RPMI8226 (cell line): ENCODE results near the gene GNB5.

Experiments
- DNase-seq: peaks from one replicate; pipeline ENCODE4 v3.0.0-alpha.2; 2015

Gene GNB5

DNA sequence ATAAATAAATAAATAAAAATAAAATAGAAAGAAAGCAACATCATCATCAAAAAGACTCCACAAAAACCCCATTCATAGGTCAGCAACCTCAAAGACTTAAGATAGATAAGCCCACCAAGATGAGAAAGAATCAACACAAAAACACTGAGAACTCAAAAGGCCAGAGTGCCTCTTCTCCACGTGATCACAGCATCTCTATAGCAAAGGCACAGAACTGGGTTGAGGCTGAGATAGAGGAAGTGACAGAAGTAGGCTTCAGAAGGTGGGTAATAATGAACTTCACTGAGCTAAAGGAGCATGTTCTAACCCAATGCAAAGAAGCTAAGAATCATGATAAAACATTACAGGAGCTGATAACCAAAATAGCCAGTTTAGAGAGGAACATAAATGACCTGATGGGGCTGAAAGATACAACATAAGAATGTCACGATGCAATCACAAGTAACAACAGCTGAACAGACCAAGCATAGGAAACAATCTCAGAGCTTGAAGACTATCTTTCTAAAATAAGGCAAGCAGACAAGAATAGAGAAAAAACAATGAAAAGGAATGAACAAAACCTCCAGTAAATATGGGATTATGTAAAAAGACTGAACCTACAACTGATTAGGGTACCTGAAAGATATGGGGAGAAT is 26.4 kb downstream of the GNB5 start:
- DNase-seq, result no peak

- no peak for DNase-seq
Observed at GRCh38 chr15:52163321-52164190, 27.6 kb downstream of the GNB5 start.

DNA sequence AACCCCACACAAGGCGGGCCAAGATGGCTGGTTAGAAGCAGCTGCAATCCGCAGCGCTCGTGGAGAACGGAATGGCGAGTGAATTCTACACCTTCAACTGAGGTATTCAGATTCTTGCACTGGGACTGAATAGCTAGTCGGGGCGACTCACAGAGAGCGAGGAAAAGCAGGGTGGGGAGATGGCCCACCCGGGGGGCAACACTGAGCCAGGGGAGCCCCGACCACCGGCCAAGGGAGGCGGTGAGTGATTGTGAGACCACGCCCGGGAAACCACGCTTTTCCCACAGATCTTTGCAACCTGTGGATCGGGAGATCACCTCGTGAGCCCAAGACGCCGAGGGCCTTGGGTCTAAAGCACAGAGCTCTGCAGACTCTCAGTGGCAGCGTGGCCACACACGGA is 28.3 kb downstream of the GNB5 start:
- DNase-seq, result no peak

GRCh38 chr15:52162260-52162659 is 28.9 kb downstream of the GNB5 start:
- no peak for DNase-seq

DNA sequence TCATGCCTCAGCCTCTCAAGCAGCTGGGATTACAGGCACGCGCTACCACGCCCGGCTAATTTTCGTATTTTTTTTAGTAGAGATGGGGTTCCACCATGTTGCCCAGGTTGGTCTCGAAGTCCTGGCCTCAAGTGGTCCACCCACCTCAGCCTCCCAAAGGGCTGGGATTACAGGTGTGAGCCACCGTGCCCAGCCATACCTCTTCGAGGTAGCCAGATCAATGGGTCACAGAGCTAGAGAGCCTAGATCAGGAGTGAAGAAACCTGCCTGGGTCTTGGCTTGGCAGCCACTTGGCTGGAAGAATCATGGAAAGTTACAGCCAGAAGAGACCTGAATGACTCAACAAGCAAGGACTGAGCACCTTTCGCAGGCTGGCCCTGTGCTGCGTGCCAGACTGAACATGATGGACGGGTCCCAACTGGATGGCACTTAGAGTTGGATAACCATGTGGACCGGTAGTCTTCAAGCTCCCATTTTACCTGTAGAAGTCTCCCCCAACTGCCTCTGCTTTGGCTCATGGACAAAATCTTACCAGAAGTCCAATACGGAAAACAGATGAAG is 29.7 kb downstream of the GNB5 start:
- DNase-seq, result no peak

DNA sequence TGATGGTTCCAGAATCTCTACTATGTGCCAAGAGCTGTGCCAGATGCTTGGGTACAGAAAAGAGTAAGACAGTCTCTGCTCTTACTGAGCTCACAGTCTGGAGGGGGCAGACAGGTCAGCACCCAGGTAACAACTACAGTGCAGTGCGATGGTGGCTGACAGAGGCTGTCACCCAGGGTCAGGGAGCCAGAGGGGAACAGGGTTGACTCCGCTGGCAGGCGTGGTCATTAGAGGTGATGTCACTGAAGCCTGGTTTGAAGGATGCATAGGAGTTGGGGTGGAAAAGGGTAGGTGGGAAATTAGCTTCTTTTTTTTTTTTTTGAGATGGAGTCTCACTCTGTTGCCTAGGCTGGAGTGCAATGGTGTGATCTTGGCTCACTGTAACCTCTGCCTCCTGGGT is 31.5 kb downstream of the GNB5 start:
- no peak for DNase-seq

DNA sequence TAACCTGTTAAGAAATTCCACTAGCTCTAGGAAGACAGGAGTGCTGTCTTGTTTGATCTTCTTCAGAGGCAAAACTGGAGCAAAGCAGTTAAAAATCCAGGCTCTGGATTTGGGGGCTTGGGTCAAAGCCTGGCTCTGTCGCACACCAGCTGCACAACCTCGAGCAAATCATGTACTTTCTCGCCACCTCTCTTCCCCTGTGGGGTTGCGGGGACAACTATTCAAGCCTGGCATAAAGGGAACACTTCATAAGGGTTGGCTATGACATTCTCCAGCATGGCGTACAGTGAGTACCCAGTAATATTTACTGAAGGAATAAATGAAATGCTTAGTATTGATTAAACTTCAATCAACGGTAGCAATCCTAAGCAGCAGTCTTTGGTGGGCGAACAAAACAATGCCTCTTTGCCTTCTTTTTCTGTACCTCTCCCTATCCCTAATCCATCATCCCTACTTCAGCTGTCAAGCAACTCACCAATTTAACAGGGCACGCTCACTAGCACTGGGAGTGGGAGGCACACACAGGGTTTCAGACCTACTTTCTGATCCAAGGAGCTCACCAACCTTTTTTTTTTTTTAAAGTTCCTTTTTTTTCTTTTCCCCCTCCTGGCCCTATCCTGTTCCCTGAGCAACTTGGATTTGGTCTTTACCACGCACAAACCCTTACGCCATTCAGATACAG is 33.0 kb downstream of the GNB5 start:
- no peak for DNase-seq

- DNase-seq, result no peak
Observed at GRCh38 chr15:52155878-52156277, 35.3 kb downstream of the GNB5 start.

DNA sequence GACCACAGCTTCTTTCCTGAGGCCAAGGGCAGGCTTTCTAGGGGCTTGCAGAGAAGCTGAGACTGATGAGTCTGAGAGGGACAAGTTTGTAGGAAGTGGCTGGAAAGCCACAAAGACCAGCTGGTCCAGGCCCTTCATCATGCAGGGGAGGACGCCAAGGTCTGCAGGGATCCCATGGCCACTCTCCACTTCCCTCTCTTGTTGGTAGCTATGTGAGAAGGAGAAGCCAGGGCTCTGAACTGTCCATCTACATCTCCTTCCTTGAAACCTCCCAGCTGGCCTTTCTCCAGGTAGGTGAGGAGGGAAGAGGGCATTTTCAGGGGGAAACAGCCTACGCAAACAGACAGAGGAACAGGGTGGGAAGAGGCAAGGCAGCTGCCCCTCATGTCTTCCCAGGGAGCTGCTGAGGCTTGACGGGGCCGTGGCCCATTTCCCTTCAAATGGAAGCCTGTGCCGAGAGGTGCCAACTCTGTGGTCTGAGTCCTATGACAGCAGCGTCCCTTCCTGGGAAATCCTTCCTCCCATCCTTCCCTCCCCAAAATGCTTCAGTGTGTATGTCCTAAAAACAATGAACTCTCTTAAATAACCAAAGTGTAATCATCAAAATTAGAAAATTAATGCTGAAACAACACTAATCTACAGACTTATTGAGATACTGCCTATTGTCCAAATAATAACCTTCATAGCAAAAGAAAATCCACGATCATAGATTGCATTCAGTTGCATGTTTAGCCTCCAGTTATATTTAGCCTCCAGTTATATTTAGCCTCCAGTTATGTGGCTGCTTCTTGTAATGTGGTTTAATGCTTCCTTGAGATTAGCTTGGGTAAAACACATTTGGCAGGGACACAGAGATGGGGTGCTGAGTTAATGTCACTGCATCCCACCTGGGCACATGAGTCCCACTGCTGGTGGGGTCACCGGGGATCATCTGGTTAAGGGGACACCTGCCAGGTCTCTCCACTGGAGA is 36.0 kb downstream of the GNB5 start:
- no peak for DNase-seq

GRCh38 chr15:52153900-52154895 is 37.0 kb downstream of the GNB5 start:
- no peak for DNase-seq

DNA sequence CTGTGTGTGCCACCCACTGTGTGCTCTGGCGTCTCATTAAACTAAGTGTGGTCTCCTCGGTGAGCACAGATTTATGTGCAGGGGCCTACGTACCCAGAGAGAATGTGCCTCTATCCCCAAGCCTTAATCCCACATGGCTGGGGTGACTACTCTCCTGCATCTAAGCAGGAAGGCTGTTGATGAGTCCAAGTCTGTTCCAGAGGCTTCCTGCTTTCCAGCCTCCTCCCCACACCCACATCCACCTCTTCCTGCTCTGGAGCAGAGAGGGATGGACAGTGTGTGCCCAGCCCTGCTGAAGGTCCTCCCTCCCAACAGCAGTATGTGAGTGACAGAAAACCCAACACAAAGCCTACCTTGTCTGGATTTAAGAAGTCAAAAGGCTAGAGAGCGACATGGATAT is 39.8 kb downstream of the GNB5 start:
- DNase-seq, result no peak

DNA sequence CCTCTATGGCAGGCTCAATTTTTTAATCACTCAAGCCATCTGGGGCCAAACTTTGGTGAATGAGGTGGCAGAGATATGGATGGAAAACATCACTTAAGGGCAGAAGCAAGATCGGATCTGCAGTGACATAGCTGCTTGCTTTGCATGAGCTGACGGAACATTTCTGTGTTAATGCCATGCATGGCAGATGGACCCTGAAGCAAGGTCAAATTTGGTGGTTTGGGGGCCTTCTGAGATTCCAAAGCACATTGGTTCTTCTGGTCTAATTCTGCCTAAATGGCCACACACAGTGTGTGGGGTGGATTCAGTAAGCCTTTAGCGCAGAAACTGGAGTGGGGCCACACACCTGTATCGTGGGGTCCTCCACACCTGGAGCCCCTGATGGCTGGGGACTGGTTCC is 40.3 kb downstream of the GNB5 start:
- DNase-seq, result no peak

- no peak for DNase-seq
Observed at GRCh38 chr15:52150043-52150825, 41.0 kb downstream of the GNB5 start.

- no peak for DNase-seq
Observed at GRCh38 chr15:52148403-52148802, 42.8 kb downstream of the GNB5 start.

- DNase-seq, result no peak
Observed at GRCh38 chr15:52146776-52147175, 44.4 kb downstream of the GNB5 start.

GRCh38 chr15:52146261-52146660 is 44.9 kb downstream of the GNB5 start:
- no peak for DNase-seq

DNA sequence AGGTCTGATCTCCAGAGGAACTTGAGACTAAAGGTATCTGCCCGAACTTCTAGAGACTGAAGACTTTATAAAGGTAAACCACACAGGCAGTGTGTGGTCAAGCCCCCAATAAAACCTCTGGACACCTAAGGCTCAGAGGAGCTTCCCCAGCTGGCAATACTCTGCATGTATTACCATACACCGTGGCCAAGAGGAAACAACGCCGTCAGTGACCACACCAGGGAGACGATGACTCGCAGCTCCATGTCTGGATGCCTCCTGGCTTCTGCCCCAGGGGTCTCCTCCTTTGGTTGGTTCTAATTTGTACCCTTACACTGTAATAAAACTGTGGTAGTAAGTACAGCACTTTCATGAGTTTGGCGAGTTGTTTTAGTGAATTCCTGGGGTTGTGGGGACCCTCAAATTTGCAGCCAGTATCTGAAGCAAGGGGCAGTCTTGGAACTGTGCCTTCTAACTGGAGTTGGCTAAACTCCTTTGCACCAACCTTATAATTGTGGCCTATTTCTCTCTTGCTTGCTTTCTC is 46.5 kb downstream of the GNB5 start:
- DNase-seq, result no peak

DNA sequence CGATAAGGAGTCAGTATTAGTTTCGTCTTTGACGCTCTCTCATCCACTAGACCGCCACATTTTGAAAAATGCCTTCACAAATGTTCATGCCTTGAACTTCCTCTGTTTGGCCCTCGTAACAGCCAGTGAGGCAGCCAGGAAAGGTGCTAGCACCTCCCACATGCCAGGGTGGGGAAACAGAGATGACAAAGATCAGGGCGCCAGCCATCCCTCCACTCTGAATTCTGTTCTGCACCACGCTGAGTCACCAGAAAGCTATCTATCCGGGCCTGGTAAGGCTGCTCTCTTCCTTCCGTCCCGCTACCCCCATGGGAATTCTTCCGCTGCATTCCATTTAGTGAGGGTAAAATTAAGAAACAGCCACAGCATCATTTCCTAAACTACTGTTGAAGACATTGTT is 47.3 kb downstream of the GNB5 start:
- no peak for DNase-seq

GRCh38 chr15:52140646-52141045 is 50.5 kb downstream of the GNB5 start:
- DNase-seq, result no peak
